Fibroblast of lung (primary cell): Measurements from ENCODE around the gene DIP2A. TPM values are rescaled to one million over a fixed set of nuclear protein-coding genes. Genes with fewer than 3 reads are reported as not detected.

ENCODE experiments used
- DNase-seq, 2 donors: peaks; one replicate each; pipeline versions ENCODE4 v3.0.0 to v3.0.0-alpha.2; 2010; ENCODE audit warnings: low read depth in 2 of 2
- H2AFZ ChIP-seq: 2 replicates; pipeline ENCODE4 v1.5.1; 2012; ENCODE audit warnings: low read length, control low read depth, inconsistent platforms
- H3K27ac ChIP-seq: 2 replicates; pipeline ENCODE4 v1.5.1; 2011; ENCODE audit warnings: low read length, control low read depth; ENCODE audit not compliant: insufficient read depth
- H3K27me3 ChIP-seq: 2 replicates; pipeline ENCODE4 v1.5.1; 2011; ENCODE audit warnings: mild to moderate bottlenecking, low read length; ENCODE audit not compliant: control insufficient read depth, insufficient read depth
- H3K36me3 ChIP-seq: 2 replicates; pipeline ENCODE4 v1.5.1; 2011; ENCODE audit warnings: low read length; ENCODE audit not compliant: control insufficient read depth, insufficient read depth
- H3K4me1 ChIP-seq: 2 replicates; pipeline ENCODE4 v1.5.1; 2011; ENCODE audit warnings: low read length; ENCODE audit not compliant: control insufficient read depth, insufficient read depth; ENCODE audit errors: extremely low read depth
- H3K4me2 ChIP-seq: 2 replicates; pipeline ENCODE4 v1.5.1; 2011; ENCODE audit warnings: low read length, control low read depth; ENCODE audit not compliant: insufficient read depth; ENCODE audit errors: extremely low read depth
- H3K4me3 ChIP-seq, 4 experiments: fragments of 200-600 bp in 1 of 4; sonication (generic) in 1 of 4; replicated peaks in 1 of 4; 2 replicates each; pipeline ENCODE4 v1.5.1; 2011 to 2016; ENCODE audit warnings: low read length in 4 of 4, low read depth in 3 of 4, mild to moderate bottlenecking in 3 of 4, control low read depth in 2 of 4, inconsistent platforms in 1 of 4, mixed read lengths in 1 of 4; ENCODE audit not compliant: insufficient read depth in 1 of 4; ENCODE audit errors: control extremely low read depth in 1 of 4
- H3K79me2 ChIP-seq: 2 replicates; pipeline ENCODE4 v1.5.1; 2012; ENCODE audit warnings: mild to moderate bottlenecking, low read length, inconsistent platforms; ENCODE audit not compliant: control insufficient read depth, insufficient read depth
- H3K9ac ChIP-seq: 2 replicates; pipeline ENCODE4 v1.5.1; 2011; ENCODE audit warnings: mild to moderate bottlenecking, low read length, control low read depth; ENCODE audit not compliant: insufficient read depth
- H3K9me3 ChIP-seq: 2 replicates; pipeline ENCODE4 v1.5.1; 2012; ENCODE audit warnings: low read depth, low read length; ENCODE audit not compliant: control insufficient read depth, insufficient read depth
- H4K20me1 ChIP-seq: 2 replicates; pipeline ENCODE4 v1.5.1; 2011; ENCODE audit warnings: low read length; ENCODE audit not compliant: control insufficient read depth, insufficient read depth; ENCODE audit errors: extremely low read depth
- EZH2 ChIP-seq: IDR thresholded peaks from 2 replicates; pipeline ENCODE4 v1.5.1; 2012; ENCODE audit warnings: low read length, control low read depth, mild to moderate bottlenecking; ENCODE audit errors: missing control alignments
- polyA plus RNA-seq, 2 donors: library from polyadenylated mRNA; depleted of rRNA in 1 of 2; stranded (reverse) in 1 of 2; unstranded in 1 of 2; fragments of >200 nt; gene quantifications; 2 replicates each; pipeline ENCODE4 v1.2.1, GENCODE V29; 2011 to 2012; ENCODE audit warnings: missing spikeins in 1 of 2
- total RNA-seq: library from RNA; depleted of rRNA; stranded (reverse); fragments of >200 nt; gene quantifications from 2 replicates; pipeline ENCODE4 v1.2.1, GENCODE V29; 2014
- TF ChIP-seq, protein P1 (sequence below), 2 donors: IDR thresholded peaks in 1 of 2; conservative IDR thresholded peaks in 1 of 2; 1 replicate in 1 of 2; 2 replicates in 1 of 2; pipeline ENCODE4 v1.5.1; 2011 to 2012; ENCODE audit warnings: low read length in 2 of 2, control low read depth in 1 of 2, inconsistent platforms in 1 of 2, low read depth in 1 of 2, mild to moderate bottlenecking in 1 of 2

Gene DIP2A
- total and polyA plus RNA-seq, 2 donors (not counting 1 experiment from before 2014, with no cell fraction given): 16.3 to 21.1 TPM

DNA sequence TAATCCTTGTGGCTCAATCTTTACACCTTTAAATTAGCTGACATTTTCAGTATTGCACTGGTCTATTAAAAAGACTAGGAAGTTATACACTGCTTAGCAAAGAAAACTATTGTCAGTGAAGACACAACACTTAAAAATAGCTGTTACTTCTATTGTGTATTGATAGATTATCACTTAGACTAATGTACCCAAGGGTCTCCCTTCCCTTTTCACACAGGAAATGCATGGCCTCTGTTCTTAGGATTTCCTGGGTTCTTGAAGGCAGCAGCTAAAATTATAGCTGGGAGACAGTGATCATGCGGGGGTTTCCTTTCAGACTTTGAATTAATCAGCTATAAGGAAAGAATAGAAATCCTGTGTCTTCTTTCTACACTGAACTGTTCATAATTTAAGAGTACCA lies 12.8 kb downstream of the DIP2A start:
- Histone ChIP-seq H4K20me1 (no peaks in the 10 kb centered on the region), H3K4me1 (no peaks in the 10 kb centered on the region), H3K9ac (no peak overlapping the region), H2AFZ (no peak overlapping the region), H3K4me2 (no peak overlapping the region), H3K36me3 (no peaks in the 10 kb centered on the region), H3K4me3 (no peak overlapping the region), H3K9me3 (no peaks in the 10 kb centered on the region), H3K79me2 (peaks cover 5% of the 10 kb centered on the region), H3K27me3 (no peaks in the 10 kb centered on the region), H3K27ac (no peak overlapping the region)
- no peak for TF ChIP-seq EZH2
- TF ChIP-seq, protein P1, sequence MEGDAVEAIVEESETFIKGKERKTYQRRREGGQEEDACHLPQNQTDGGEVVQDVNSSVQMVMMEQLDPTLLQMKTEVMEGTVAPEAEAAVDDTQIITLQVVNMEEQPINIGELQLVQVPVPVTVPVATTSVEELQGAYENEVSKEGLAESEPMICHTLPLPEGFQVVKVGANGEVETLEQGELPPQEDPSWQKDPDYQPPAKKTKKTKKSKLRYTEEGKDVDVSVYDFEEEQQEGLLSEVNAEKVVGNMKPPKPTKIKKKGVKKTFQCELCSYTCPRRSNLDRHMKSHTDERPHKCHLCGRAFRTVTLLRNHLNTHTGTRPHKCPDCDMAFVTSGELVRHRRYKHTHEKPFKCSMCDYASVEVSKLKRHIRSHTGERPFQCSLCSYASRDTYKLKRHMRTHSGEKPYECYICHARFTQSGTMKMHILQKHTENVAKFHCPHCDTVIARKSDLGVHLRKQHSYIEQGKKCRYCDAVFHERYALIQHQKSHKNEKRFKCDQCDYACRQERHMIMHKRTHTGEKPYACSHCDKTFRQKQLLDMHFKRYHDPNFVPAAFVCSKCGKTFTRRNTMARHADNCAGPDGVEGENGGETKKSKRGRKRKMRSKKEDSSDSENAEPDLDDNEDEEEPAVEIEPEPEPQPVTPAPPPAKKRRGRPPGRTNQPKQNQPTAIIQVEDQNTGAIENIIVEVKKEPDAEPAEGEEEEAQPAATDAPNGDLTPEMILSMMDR (conservative IDR thresholded peaks at IDR 0.05 in 1 of 2, IDR thresholded peaks at IDR 0.05 in 1 of 2; ENCODE audit: low read depth in 1 of 2, low read length in 2 of 2): no peak
- no peak for DNase-seq

DNA sequence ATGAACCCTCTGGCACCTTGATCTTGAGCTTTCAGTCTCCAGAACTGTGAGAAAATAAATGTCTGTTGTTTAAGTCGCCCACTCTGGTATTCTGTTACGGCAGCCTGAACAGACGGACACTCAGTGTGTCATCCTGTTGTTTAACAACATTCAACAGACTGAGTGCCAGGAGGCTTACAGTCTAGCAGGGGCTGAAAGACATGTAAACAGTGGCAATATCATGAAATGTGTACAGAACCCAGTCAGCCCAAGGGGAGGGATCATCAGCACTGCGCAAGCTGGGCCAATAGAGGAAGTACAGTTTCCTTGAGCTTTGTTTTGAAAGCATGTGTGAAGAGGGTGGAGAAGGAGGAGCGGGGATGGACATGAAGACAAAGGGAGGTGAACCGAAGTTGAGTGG lies 13.6 kb downstream of the DIP2A start:
- Histone ChIP-seq H3K27ac (no peak overlapping the region), H3K4me3 (no peak overlapping the region), H3K9ac (no peak overlapping the region), H2AFZ (no peak overlapping the region), H3K4me2 (no peak overlapping the region), H3K27me3 (no peaks in the 10 kb centered on the region), H3K4me1 (no peaks in the 10 kb centered on the region), H3K9me3 (no peaks in the 10 kb centered on the region), H3K79me2 (peaks cover 5% of the 10 kb centered on the region), H4K20me1 (no peaks in the 10 kb centered on the region), H3K36me3 (no peaks in the 10 kb centered on the region)
- no peak for DNase-seq
- TF ChIP-seq, protein P1 (conservative IDR thresholded peaks at IDR 0.05 in 1 of 2, IDR thresholded peaks at IDR 0.05 in 1 of 2; ENCODE audit: low read depth in 1 of 2, low read length in 2 of 2): no peak
- no peak for TF ChIP-seq EZH2

DNA sequence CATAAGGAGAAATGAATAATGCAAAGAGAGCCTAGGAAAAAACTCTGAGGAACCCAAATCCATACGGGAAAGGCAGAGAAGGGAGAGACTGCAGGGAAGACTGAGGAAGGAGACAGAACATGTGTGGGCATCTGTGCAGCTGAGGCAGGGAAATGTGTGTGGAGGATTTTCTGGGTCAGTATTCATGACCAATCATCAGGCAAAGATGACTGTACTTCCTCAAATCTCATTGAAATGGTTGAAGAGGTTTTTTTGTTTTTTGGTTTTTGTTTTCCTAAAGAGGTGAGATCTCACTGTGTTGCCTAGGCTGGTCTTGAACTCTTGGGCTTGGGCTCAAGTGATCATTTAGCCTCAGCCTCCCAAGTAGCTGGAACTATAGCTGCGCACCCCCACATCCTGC lies 15.7 kb downstream of the DIP2A start:
- Histone ChIP-seq H3K27me3 (no peaks in the 10 kb centered on the region), H2AFZ (no peak overlapping the region), H3K4me2 (no peak overlapping the region), H4K20me1 (no peaks in the 10 kb centered on the region), H3K4me1 (no peaks in the 10 kb centered on the region), H3K9ac (no peak overlapping the region), H3K4me3 (no peak overlapping the region), H3K79me2 (peaks cover 7% of the 10 kb centered on the region), H3K9me3 (no peaks in the 10 kb centered on the region), H3K27ac (no peak overlapping the region), H3K36me3 (no peaks in the 10 kb centered on the region)
- TF ChIP-seq EZH2: no peak
- TF ChIP-seq, protein P1 (conservative IDR thresholded peaks at IDR 0.05 in 1 of 2, IDR thresholded peaks at IDR 0.05 in 1 of 2; ENCODE audit: low read depth in 1 of 2, low read length in 2 of 2): no peak
- DNase-seq: no peak
